OCI-LY1 (cell line): ENCODE results near the gene PRR5L.

ENCODE experiments used
- CTCF ChIP-seq: fragments of 200-600 bp; sonication (generic), shearing (Covaris generic); IDR thresholded peaks from 2 replicates; pipeline ENCODE4 v1.5.1; 2017; ENCODE audit warnings: mild to moderate bottlenecking, antibody characterized with exemption, low read length, moderate library complexity, mixed read lengths
- EZH2 ChIP-seq: fragments of 200-600 bp; sonication (generic), shearing (Covaris generic); IDR thresholded peaks from 2 replicates; pipeline ENCODE4 v1.8.0; 2017; ENCODE audit warnings: borderline replicate concordance, mixed run types, mild to moderate bottlenecking, antibody characterized with exemption, low read length, moderate library complexity, mixed read lengths

DNA sequence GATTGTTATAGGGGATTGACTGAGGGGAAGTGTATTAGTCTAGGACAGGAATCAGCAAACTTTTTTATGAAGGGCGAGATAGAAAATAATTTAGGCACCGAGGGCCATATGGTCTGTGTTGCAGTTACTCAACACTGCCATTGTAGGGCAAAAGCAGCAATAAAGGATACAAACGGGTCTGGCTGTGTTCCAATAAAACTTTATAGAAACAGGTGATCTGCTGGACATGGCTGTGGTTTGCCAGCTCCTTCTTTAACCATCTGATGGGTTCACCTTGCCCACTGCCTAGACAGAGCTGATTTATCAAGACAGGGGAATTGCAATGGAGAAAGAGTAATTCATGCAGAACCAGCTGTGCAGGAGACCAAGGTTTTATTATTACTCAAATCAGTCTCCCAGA, 20.0 kb downstream of the PRR5L start:
- TF ChIP-seq CTCF = no peak
- no peak for TF ChIP-seq EZH2
